Measurements from ENCODE around the gene ITGA8.

ITGA8 gene

GRCh38 chr10:15518250-15518649, 201.5 kb downstream of the ITGA8 start:
- H3K4me2 ChIP-seq (ENCODE audit: low read length): no peak overlapping the region
- H3K27me3 ChIP-seq (ENCODE audit: insufficient read depth, low read length): no peaks in the 10 kb centered on the region
- H3K4me1 ChIP-seq (ENCODE audit: insufficient read depth, low read length, severe bottlenecking): no peaks in the 10 kb centered on the region
- H3K4me3 ChIP-seq (ENCODE audit: low read depth, low read length, poor library complexity, severe bottlenecking): no peak overlapping the region
- H3K27ac ChIP-seq (ENCODE audit: low read depth, low read length, poor library complexity, severe bottlenecking): no peak overlapping the region
- no peaks in the 10 kb centered on the region for H3K36me3 ChIP-seq (ENCODE audit: insufficient read depth, low read length)
- no peak overlapping the region for H3K9ac ChIP-seq (ENCODE audit: low read length)
- no peaks in the 10 kb centered on the region for H3F3A ChIP-seq (ENCODE audit: insufficient read depth, low read length)
- no peaks in the 10 kb centered on the region for H3K9me3 ChIP-seq (ENCODE audit: low read length)
- no peaks in the 10 kb centered on the region for H3K9me2 ChIP-seq (ENCODE audit: low read depth, low read length)
- H3K79me2 ChIP-seq (ENCODE audit: insufficient read depth, low read length): no peaks in the 10 kb centered on the region
- no peak for TF ChIP-seq EZH2 (IDR thresholded peaks at IDR 0.05; ENCODE audit: borderline replicate concordance, low read length)
- TF ChIP-seq, protein P1, sequence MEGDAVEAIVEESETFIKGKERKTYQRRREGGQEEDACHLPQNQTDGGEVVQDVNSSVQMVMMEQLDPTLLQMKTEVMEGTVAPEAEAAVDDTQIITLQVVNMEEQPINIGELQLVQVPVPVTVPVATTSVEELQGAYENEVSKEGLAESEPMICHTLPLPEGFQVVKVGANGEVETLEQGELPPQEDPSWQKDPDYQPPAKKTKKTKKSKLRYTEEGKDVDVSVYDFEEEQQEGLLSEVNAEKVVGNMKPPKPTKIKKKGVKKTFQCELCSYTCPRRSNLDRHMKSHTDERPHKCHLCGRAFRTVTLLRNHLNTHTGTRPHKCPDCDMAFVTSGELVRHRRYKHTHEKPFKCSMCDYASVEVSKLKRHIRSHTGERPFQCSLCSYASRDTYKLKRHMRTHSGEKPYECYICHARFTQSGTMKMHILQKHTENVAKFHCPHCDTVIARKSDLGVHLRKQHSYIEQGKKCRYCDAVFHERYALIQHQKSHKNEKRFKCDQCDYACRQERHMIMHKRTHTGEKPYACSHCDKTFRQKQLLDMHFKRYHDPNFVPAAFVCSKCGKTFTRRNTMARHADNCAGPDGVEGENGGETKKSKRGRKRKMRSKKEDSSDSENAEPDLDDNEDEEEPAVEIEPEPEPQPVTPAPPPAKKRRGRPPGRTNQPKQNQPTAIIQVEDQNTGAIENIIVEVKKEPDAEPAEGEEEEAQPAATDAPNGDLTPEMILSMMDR (IDR thresholded peaks at IDR 0.05; ENCODE audit: low read length): no peak
- no peaks in the 10 kb centered on the region for H4K20me1 ChIP-seq (ENCODE audit: insufficient read depth, low read length)
- H2AFZ ChIP-seq (ENCODE audit: low read length): no peak overlapping the region

GRCh38 chr10:15516256-15517085, 203.3 kb downstream of the ITGA8 start:
- Histone ChIP-seq H3K4me3 (ENCODE audit: low read depth, low read length, poor library complexity, severe bottlenecking) (no peak overlapping the region), H3K4me2 (ENCODE audit: low read length) (no peak overlapping the region), H3K36me3 (ENCODE audit: insufficient read depth, low read length) (no peaks in the 10 kb centered on the region), H3K27me3 (ENCODE audit: insufficient read depth, low read length) (no peaks in the 10 kb centered on the region), H3F3A (ENCODE audit: insufficient read depth, low read length) (no peaks in the 10 kb centered on the region), H4K20me1 (ENCODE audit: insufficient read depth, low read length) (no peaks in the 10 kb centered on the region), H3K9ac (ENCODE audit: low read length) (no peak overlapping the region), H3K4me1 (ENCODE audit: insufficient read depth, low read length, severe bottlenecking) (no peaks in the 10 kb centered on the region), H3K27ac (ENCODE audit: low read depth, low read length, poor library complexity, severe bottlenecking) (no peak overlapping the region), H3K9me3 (ENCODE audit: low read length) (no peaks in the 10 kb centered on the region), H2AFZ (ENCODE audit: low read length) (no peak overlapping the region), H3K9me2 (ENCODE audit: low read depth, low read length) (no peaks in the 10 kb centered on the region), H3K79me2 (ENCODE audit: insufficient read depth, low read length) (no peaks in the 10 kb centered on the region)
- TF ChIP-seq EZH2 (IDR thresholded peaks at IDR 0.05; ENCODE audit: borderline replicate concordance, low read length): no peak
- TF ChIP-seq, protein P1 (IDR thresholded peaks at IDR 0.05; ENCODE audit: low read length): no peak

DNA sequence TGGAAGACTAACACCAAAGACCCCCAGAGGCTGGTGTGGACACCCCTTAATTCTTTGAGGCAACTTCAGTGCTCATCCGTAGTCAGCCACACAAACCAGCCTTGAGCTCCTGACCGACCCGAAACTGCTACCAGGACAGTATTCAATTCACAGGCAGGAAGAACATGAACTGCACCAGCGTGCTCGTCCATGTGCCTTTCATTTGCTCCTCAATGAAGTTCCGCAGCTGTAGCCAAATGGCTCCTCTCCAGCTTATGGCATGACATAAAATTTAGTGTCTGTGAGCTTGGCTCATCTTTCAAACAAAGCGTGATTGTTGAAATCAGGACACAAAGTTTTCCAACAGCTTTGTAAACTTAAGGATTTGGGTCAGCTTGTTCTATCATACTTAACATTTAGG, 204.5 kb downstream of the ITGA8 start:
- Histone ChIP-seq H3K9me3 (ENCODE audit: low read length) (no peaks in the 10 kb centered on the region), H3K27ac (ENCODE audit: low read depth, low read length, poor library complexity, severe bottlenecking) (no peak overlapping the region), H3K4me1 (ENCODE audit: insufficient read depth, low read length, severe bottlenecking) (no peaks in the 10 kb centered on the region), H3F3A (ENCODE audit: insufficient read depth, low read length) (no peaks in the 10 kb centered on the region), H3K9me2 (ENCODE audit: low read depth, low read length) (no peaks in the 10 kb centered on the region), H3K9ac (ENCODE audit: low read length) (no peak overlapping the region), H4K20me1 (ENCODE audit: insufficient read depth, low read length) (no peaks in the 10 kb centered on the region), H3K4me2 (ENCODE audit: low read length) (no peak overlapping the region), H3K27me3 (ENCODE audit: insufficient read depth, low read length) (no peaks in the 10 kb centered on the region), H2AFZ (ENCODE audit: low read length) (no peak overlapping the region), H3K4me3 (ENCODE audit: low read depth, low read length, poor library complexity, severe bottlenecking) (no peak overlapping the region), H3K79me2 (ENCODE audit: insufficient read depth, low read length) (no peaks in the 10 kb centered on the region), H3K36me3 (ENCODE audit: insufficient read depth, low read length) (no peaks in the 10 kb centered on the region)
- no peak for TF ChIP-seq EZH2 (IDR thresholded peaks at IDR 0.05; ENCODE audit: borderline replicate concordance, low read length)
- TF ChIP-seq, protein P1 (IDR thresholded peaks at IDR 0.05; ENCODE audit: low read length): no peak

Data from OCI-LY1 (cell line).